Measurements from ENCODE around the gene FOXE1. TPM values are rescaled to one million over a fixed set of nuclear protein-coding genes. Genes with fewer than 3 reads are reported as not detected.

Gene FOXE1
- total RNA-seq, 1 experiment from 2014 or later = not detected

DNA sequence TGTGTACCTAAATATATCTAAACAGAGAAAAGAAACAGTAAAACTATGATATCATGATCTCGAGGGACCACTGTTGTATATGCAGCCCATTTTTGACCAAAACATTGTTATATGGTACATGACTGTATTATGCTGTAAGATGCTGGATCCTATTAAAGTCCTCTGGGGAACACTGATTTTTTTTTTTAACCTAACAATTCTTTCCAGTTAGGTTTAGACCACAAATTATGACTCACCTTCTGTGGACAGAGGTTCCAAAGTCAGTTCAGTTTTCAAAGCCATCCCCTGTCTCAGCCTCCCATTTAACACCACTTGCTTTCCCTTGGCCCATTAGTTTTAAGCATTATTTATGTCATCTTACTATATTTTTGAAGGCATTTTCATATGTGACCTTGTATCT, 42.2 kb downstream of the FOXE1 start:
- no peaks in the 10 kb centered on the region for H3K27me3 ChIP-seq (replicated peaks; ENCODE audit: insufficient read depth, low read depth, low read length, poor library complexity)
- H3K4me1 ChIP-seq (ENCODE audit: insufficient read depth, low read length, poor library complexity, severe bottlenecking) = no peaks in the 10 kb centered on the region
- intact Hi-C loops (cut with micrococcal nuclease; ENCODE audit: unreplicated experiment) = no loop called here
- no peak overlapping the region for H3K27ac ChIP-seq (ENCODE audit: low read depth, low read length, poor library complexity, severe bottlenecking)
- H3K36me3 ChIP-seq (ENCODE audit: insufficient read depth, low read length, poor library complexity, severe bottlenecking) = no peaks in the 10 kb centered on the region
- no peaks in the 10 kb centered on the region for H3K9me3 ChIP-seq (ENCODE audit: low read depth, low read length, poor library complexity, severe bottlenecking)
- no peak for DNase-seq (ENCODE audit: low spot score)
- no peak for TF ChIP-seq EZH2 (IDR thresholded peaks at IDR 0.05; ENCODE audit: borderline replicate concordance, low read depth, low read length, poor library complexity, severe bottlenecking)
- TF ChIP-seq, protein P1, sequence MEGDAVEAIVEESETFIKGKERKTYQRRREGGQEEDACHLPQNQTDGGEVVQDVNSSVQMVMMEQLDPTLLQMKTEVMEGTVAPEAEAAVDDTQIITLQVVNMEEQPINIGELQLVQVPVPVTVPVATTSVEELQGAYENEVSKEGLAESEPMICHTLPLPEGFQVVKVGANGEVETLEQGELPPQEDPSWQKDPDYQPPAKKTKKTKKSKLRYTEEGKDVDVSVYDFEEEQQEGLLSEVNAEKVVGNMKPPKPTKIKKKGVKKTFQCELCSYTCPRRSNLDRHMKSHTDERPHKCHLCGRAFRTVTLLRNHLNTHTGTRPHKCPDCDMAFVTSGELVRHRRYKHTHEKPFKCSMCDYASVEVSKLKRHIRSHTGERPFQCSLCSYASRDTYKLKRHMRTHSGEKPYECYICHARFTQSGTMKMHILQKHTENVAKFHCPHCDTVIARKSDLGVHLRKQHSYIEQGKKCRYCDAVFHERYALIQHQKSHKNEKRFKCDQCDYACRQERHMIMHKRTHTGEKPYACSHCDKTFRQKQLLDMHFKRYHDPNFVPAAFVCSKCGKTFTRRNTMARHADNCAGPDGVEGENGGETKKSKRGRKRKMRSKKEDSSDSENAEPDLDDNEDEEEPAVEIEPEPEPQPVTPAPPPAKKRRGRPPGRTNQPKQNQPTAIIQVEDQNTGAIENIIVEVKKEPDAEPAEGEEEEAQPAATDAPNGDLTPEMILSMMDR (conservative IDR thresholded peaks at IDR 0.05; ENCODE audit: low read depth, low read length) = no peak
- no peak overlapping the region for H3K4me3 ChIP-seq (ENCODE audit: low read depth, low read length, poor library complexity, severe bottlenecking)
- POLR2A ChIA-PET (ENCODE audit: low non-redundant PET) = no interaction called here
- CTCF ChIA-PET = interaction anchor here (0.6 kb wide), 1 partner anchor 13 kb away, joined by 3 read pairs; no protein-coding TSS in a partner anchor
- BruUV-seq (replicated peaks) = no TSS peak

GRCh38 chr9:97895695-97896332, 42.8 kb downstream of the FOXE1 start:
- peak; percentile 28 for DNase-seq (ENCODE audit: low spot score)
- TF ChIP-seq, protein P1 (conservative IDR thresholded peaks at IDR 0.05; ENCODE audit: low read depth, low read length) = peak; percentile 34; the same call in 1 of the 2 replicates
- TF ChIP-seq EZH2 (IDR thresholded peaks at IDR 0.05; ENCODE audit: borderline replicate concordance, low read depth, low read length, poor library complexity, severe bottlenecking) = no peak
- Histone ChIP-seq H3K27me3 (replicated peaks; ENCODE audit: insufficient read depth, low read depth, low read length, poor library complexity) (no peaks in the 10 kb centered on the region), H3K4me3 (ENCODE audit: low read depth, low read length, poor library complexity, severe bottlenecking) (no peak overlapping the region), H3K4me1 (ENCODE audit: insufficient read depth, low read length, poor library complexity, severe bottlenecking) (no peaks in the 10 kb centered on the region), H3K9me3 (ENCODE audit: low read depth, low read length, poor library complexity, severe bottlenecking) (no peaks in the 10 kb centered on the region), H3K27ac (ENCODE audit: low read depth, low read length, poor library complexity, severe bottlenecking) (no peak overlapping the region), H3K36me3 (ENCODE audit: insufficient read depth, low read length, poor library complexity, severe bottlenecking) (no peaks in the 10 kb centered on the region)
- BruUV-seq (replicated peaks) = no TSS peak
- ChIA-PET POLR2A (ENCODE audit: low non-redundant PET) (no interaction called here), CTCF (interaction anchor here (0.6 kb wide), 1 partner anchor 13 kb away, joined by 3 read pairs; no protein-coding TSS in a partner anchor)
- intact Hi-C loops (cut with micrococcal nuclease; ENCODE audit: unreplicated experiment) = no loop called here

GRCh38 chr9:97900103-97900737, 47.2 kb downstream of the FOXE1 start:
- H3K27me3 ChIP-seq (replicated peaks; ENCODE audit: insufficient read depth, low read depth, low read length, poor library complexity) = no peaks in the 10 kb centered on the region

More at GRCh38 chr9:97900103-97900737, 47.2 kb downstream of the FOXE1 start:
- no peaks in the 10 kb centered on the region for H3K36me3 ChIP-seq (ENCODE audit: insufficient read depth, low read length, poor library complexity, severe bottlenecking)
- DNase-seq (ENCODE audit: low spot score) = no peak
- no peak overlapping the region for H3K4me3 ChIP-seq (ENCODE audit: low read depth, low read length, poor library complexity, severe bottlenecking)
- H3K9me3 ChIP-seq (ENCODE audit: low read depth, low read length, poor library complexity, severe bottlenecking) = no peaks in the 10 kb centered on the region
- no TSS peak for BruUV-seq (replicated peaks)
- POLR2A ChIA-PET (ENCODE audit: low non-redundant PET) = no interaction called here
- no peak overlapping the region for H3K27ac ChIP-seq (ENCODE audit: low read depth, low read length, poor library complexity, severe bottlenecking)
- H3K4me1 ChIP-seq (ENCODE audit: insufficient read depth, low read length, poor library complexity, severe bottlenecking) = no peaks in the 10 kb centered on the region
- TF ChIP-seq EZH2 (IDR thresholded peaks at IDR 0.05; ENCODE audit: borderline replicate concordance, low read depth, low read length, poor library complexity, severe bottlenecking) = no peak
- TF ChIP-seq, protein P1 (conservative IDR thresholded peaks at IDR 0.05; ENCODE audit: low read depth, low read length) = no peak
- CTCF ChIA-PET = interaction anchor here (0.5 to 1.2 kb wide), 3 partner anchors 10 to 188 kb away, joined by 3 read pairs; no protein-coding TSS in a partner anchor
- intact Hi-C loops (cut with micrococcal nuclease; ENCODE audit: unreplicated experiment) = no loop called here
